Mammary epithelial cell (primary cell): Measurements from ENCODE around the gene GPC6.

ENCODE experiments used
- EZH2 ChIP-seq: IDR thresholded peaks from 2 replicates; pipeline ENCODE4 v1.6.1; 2012; ENCODE audit warnings: low read length, inconsistent platforms, borderline replicate concordance
- TF ChIP-seq, protein P1 (sequence below), 2 donors: IDR thresholded peaks in 1 of 2; conservative IDR thresholded peaks in 1 of 2; 2 replicates each; pipeline ENCODE4 v1.5.1; 2011 to 2012; ENCODE audit warnings: inconsistent platforms in 2 of 2, low read length in 2 of 2, mild to moderate bottlenecking in 2 of 2, control low read depth in 1 of 2, low read depth in 1 of 2; ENCODE audit not compliant: insufficient read depth in 1 of 2; ENCODE audit errors: extremely low read depth in 1 of 2

DNA sequence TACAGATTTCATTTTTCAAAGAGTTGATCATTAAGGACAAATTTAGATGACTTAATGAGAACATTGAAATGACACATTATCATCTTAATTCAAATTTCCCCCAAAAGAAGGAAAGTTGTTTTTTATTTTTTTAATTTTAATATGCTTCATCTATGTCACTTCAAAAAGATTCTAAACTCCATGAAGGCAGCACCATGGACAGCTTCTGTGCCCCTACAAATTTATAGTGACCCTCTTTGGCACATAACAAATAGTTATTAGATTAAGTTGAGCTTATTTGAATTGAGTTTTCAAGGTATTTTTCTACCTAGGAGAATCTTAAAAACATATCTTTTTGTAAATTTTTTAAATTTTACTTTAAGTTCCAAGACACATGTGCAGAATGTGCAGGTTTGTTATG lies 1054.2 kb downstream of the GPC6 start:
- TF ChIP-seq, protein P1, sequence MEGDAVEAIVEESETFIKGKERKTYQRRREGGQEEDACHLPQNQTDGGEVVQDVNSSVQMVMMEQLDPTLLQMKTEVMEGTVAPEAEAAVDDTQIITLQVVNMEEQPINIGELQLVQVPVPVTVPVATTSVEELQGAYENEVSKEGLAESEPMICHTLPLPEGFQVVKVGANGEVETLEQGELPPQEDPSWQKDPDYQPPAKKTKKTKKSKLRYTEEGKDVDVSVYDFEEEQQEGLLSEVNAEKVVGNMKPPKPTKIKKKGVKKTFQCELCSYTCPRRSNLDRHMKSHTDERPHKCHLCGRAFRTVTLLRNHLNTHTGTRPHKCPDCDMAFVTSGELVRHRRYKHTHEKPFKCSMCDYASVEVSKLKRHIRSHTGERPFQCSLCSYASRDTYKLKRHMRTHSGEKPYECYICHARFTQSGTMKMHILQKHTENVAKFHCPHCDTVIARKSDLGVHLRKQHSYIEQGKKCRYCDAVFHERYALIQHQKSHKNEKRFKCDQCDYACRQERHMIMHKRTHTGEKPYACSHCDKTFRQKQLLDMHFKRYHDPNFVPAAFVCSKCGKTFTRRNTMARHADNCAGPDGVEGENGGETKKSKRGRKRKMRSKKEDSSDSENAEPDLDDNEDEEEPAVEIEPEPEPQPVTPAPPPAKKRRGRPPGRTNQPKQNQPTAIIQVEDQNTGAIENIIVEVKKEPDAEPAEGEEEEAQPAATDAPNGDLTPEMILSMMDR (conservative IDR thresholded peaks at IDR 0.05 in 1 of 2, IDR thresholded peaks at IDR 0.05 in 1 of 2; ENCODE audit: extremely low read depth in 1 of 2, insufficient read depth in 1 of 2, low read depth in 1 of 2, low read length in 2 of 2): no peak
- no peak for TF ChIP-seq EZH2
